IPS DF 4.7 (cell line): ENCODE results near the gene ITPR3.

Experiments used
- DNase-seq: peaks from one replicate; pipeline ENCODE4 v3.0.0-alpha.2; 2013; ENCODE audit warnings: low spot score; ENCODE audit errors: extremely low read depth

The ITPR3 gene

GRCh38 chr6:33696548-33697518 is 75.7 kb downstream of the ITPR3 start:
- DNase-seq: no peak

DNA sequence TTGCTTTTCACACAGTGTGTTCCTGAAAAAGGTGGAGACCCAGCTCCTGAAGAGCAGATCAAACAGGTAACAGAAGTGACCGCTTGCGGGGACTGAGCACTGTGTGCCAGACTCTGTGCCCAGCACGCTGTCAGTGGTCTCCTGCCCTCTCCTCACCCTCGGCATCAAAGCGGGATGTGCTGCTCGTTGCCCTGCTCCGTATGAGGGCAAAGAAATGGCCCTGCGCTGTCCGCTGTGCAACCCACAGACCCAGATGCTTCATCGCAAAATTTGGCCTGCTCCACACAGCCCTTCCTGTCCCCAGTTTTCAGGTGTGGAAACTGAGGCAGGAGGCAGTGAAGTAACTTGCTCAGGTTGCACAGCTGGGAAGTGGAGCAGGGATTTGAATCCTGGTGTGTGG is 76.7 kb downstream of the ITPR3 start:
- DNase-seq: no peak

- DNase-seq: no peak
Measured at GRCh38 chr6:33698494-33698893, 77.4 kb downstream of the ITPR3 start.

DNA sequence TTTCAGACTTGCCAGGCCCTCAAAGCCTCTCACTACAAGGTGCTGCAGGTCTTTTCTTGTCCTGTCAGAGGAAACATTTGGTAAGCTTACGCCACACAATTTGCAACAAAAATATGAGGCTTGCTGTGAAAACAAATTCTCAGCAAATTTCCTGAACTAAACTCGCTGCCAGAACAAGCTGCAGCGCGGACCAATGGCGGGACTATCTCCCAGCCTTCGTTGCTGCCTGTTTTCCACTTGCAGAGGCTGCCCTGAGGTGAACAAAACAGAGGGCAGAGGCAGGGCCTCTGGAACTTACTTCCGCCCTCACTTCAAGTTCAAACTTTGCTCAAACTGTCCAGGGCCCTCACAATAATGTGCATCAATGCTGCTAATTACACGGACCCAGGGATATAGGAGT is 78.0 kb downstream of the ITPR3 start:
- no peak for DNase-seq

- no peak for DNase-seq
Measured at GRCh38 chr6:33699739-33700138, 78.6 kb downstream of the ITPR3 start.

GRCh38 chr6:33700391-33701050 is 79.4 kb downstream of the ITPR3 start:
- DNase-seq: peak; percentile 49

DNA sequence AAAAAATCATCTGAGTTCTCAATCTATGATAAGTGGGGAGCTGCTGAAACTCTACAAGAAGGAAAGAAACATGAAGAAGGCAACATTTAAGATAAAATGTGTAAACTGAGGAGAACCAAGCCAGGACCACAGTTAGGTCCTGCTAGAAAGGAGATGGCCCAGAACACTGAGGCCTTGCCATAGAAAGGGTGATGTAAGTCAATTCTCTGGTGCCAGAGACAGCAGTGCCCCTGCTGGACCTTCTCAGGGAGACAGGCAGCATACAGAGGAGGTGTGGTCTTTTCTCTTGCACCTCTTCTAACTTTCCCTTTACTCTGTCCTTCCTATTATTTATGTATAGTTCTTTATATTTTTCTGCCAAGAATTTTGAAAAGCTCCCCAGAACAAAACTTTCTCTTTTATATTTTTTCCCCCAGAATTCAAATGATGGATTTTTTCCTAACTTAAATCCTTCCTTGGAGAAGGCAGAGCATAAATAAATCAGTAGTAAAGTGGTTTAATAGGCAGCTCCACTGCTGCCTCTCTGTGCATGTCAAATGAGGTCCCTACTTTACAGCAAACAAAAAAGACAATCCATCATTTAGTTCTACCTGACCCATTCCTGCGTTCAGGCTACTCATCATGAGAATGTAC is 81.3 kb downstream of the ITPR3 start:
- DNase-seq: no peak

DNA sequence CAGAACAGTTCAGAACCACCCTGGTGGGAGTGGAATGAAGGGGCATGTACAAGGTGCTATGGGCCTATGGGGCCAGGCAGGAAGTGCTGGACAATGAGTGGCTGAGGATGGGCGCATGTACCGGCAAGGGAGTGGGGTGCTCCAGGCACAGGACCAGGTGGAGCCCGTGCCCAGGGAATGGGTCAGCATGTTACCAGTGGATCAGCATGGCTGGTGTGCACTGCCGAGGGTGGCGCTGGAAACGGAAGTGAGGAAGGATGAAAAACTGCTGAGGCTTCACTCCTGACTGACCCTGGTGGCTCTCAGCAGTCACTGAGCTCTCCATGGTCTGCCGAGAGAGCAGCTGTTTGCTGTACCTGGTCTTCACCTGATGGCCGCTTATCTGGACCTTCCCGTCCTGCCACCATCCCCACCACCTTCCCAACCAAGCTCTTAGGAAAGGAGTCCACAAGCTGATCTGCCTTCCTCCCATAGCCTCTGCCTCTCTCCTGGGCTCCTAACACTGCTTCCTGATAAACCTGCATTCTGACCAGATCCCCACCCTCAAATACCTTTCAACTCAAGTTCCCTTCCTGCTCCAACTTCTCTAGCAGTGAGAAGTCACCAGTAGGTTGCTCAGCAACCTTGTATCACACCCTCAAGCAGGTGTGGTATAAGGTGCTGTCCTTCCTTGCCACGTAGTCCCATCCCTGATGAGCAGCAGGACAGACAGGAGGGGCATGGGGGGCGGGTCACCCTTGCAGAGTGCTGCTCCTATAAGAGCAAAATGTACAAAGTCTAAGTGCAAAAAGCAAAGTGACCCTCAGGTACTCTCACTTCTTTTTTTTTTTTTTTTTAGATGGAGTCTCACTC is 83.3 kb downstream of the ITPR3 start:
- DNase-seq: no peak

- no peak for DNase-seq
Measured at GRCh38 chr6:33705268-33705885, 84.3 kb downstream of the ITPR3 start.

DNA sequence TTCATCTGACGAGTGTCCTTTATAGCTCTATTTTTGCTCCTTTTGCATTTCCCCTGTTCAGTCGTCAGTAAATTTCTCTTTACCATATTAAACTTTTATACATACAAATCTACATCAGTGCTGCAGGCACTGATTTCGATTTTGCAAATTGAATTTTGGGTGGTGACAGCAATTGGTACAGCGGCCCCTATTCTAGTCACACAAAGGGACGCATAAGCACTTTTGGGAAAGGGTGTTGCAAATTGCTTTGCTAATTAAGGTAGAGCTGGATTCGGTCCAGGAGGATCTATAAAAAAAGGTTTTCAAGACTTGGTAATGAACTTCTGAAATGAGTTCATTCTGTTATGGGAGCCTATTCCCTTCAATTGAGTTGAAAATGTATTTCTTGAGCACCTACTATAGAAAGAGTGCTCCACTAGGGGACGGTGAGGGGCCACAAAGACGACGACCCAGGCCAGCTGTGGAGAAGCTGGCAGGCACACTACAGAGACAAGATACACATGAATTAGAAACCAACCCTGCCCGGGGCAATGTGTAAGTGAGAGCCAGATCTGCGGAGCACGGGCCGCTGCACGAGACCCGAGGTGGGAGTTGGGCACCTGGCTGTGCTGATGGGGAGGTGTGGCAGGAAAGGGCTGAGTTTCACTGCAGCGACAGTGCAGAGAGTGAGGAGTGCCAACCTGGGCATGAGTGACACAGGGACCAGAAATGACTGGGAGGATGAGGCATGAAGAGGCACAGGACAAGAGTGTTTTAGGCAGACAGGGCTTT is 85.0 kb downstream of the ITPR3 start:
- DNase-seq: no peak

DNA sequence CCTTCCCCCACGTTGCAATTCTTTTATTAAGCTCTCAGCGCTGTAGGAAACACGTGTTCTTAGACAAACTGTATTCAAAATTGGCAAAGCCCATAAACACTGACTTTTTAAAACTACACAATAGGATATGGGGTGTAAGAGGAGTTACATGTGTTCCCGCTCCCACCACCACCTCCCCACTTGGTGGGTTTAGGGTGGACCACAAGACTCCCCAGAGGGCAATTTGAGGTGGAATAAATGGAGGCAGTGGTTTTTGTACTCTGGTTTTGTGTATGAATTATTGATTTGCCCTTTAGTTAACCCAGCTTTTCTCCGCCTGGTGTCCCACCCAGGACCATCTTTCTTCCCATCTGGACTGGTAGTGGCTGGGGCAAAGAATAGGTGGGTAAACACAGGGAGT is 86.6 kb downstream of the ITPR3 start:
- no peak for DNase-seq

- no peak for DNase-seq
Measured at GRCh38 chr6:33708516-33709204, 87.5 kb downstream of the ITPR3 start.

GRCh38 chr6:33709605-33710295 is 88.6 kb downstream of the ITPR3 start:
- DNase-seq: no peak

- no peak for DNase-seq
Measured at GRCh38 chr6:33710296-33711121, 89.4 kb downstream of the ITPR3 start.

GRCh38 chr6:33711140-33712129 is 90.3 kb downstream of the ITPR3 start, which contains the start of gene UQCC2:
Gene UQCC2 (minus strand): TSS chr6:33711700. CDS start chr6:33711686, 14 bp downstream.
- DNase-seq: peak; percentile 92

DNA sequence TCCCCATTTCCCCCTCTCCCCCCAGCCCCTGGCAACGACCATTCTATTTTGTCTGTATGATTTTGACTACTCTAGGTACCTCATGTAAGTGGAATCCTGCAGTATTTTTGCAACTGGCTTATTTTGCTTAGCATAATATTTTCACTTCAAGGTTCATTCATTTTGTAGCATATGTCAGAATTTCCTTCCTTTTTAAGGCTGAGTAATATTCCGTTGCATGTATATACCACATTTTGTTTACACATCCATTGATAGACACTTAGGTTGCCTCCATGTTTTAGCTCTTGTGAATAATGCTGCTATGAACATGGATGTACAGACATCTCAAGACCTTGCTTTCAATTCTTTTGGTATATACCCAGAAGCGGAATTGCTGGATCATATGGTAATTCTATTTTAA is 91.8 kb downstream of the ITPR3 start:
- DNase-seq: no peak

- DNase-seq: no peak
Measured at GRCh38 chr6:33713786-33714185, 92.7 kb downstream of the ITPR3 start.
